Stimulated activated CD8-positive, alpha-beta memory T cell treated with anti-CD3 and anti-CD28 coated beads, Interleukin-4, amount 100 ng/mL, for 1 hour (primary cell): Measurements from ENCODE around the gene MGAT4A.
"Not testable (repeated sequence)": the region's sequence is repeated elsewhere in the genome, so short reads cannot be mapped to it uniquely, and the experiment has no call there.

ENCODE experiments used
- DNase-seq, 2 donors: peaks; one replicate each; pipeline ENCODE4 v3.0.0-alpha.2; 2020; ENCODE audit warnings: low read depth in 2 of 2, low spot score in 1 of 2

Gene MGAT4A

DNA sequence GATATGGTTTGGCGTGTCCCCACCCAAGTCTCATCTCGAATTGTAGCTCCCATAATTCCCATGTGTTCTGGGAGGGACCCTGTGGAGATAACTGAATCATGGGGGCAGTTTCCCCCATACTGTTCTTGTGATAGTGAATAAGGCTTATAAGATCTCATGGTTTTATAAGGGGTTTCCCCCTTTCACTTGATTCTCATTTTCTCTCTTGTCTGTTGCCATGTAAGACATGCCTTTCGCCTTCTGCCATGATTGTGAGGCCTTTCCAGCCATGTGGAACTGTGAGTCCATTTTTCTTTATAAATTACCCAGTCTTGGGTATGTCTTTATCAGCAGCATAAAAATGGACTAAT is 71.5 kb downstream of the MGAT4A start:
- DNase-seq, result not testable (repeated sequence)

DNA sequence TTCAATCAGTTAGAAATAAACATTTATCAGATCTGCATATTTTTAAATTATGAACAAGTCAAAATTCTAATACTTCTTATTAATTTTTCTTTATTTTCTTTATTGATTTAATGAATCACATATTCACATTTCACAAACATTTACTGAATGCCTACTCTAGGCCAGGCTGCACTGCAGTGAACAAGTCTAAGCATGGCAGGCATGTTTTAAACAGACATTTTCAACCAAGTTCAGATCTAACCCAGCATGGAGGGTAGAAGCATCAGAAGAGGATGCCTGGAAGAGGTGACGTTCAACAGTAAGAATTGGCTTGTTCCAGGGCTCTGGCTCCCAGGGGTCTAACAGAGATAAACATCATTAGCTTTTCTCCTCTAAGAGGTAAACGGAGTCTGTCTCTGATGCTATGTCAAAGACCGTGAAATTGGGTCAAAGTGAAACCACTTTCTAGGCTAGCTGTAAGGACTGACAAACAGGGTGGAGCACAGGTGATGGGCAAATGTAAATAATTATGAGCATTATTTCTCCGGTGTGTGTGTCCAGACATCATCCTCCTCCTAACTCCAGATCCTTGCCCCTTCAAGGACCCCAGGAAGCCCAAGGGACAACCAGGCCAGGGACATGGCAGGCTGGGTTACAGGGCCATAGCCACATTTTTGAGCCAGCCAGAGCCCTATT is 72.0 kb downstream of the MGAT4A start:
- DNase-seq, result no peak

GRCh38 chr2:98656800-98657199 is 74.1 kb downstream of the MGAT4A start:
- DNase-seq, result no peak

DNA sequence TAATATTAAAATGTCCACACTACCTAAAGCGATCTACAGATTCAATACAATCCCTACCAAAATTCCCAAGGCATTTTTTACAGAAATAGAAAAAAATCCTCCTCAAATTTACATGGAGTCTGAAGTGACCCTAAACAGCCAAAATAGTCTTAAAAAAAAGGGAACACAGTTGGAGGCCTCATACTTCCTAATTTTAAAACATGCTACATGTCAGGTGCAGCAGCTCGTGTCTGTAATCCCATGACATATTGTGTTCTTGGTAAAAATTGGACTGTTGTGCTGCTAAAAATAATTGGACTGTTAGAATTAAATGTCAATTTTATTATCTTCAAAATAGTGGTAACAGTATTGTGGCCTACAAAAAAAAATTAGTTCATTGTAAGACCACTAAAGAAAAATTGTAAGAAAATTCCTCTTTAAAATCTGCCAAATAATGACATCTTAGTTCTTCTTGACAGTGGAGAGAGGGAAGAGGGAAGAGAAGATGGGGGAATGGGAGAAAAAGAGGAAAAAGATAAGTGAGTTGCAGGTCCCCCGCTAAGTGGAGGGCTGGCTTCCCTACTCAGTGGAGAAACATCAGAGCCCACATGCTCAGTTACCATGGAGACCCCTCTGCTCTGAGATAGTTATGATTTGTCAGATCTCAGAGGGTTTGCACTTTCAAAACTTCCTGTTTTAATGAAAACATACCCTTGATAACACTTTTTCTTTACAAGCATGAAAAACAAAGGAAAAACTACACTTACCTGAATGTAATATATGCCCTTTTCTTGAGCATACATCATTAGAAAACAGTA is 76.0 kb downstream of the MGAT4A start:
- no peak for DNase-seq

DNA sequence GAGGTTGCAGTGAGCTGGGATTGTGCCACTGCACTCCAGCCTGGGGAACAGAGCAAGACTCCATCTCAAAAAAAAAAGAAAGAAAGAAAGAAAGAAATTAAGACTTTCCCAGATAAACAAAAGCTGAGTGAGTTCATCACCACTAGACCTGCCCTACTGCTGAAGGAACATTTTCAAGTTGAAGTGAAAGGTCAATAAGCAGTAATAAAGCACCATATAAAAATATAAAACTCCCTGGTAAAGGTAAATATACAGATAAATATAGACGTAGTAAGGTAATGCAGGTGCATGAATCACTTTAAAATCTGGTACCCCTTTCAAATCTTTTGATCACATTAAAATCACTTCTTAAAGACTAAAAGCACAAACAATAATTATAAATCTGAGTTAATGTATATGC is 79.9 kb downstream of the MGAT4A start:
- no peak for DNase-seq

DNA sequence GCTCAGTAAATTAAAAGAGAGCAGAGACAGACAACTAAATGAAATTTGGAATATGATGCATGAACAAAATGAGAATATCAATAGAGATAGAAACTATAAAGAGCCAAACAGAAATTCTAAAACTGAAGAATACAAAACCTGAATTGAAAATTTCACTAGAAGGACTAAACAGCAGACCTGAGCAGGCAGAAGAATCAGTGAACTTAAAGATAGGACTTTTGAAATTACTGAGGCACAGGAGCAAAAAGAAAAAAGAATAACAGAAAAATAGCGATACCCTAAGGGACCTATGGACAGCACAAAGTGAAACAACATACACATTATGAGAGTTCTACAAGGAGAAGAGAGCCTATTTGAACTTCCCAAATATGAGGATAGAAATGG is 80.9 kb downstream of the MGAT4A start:
- no peak for DNase-seq

DNA sequence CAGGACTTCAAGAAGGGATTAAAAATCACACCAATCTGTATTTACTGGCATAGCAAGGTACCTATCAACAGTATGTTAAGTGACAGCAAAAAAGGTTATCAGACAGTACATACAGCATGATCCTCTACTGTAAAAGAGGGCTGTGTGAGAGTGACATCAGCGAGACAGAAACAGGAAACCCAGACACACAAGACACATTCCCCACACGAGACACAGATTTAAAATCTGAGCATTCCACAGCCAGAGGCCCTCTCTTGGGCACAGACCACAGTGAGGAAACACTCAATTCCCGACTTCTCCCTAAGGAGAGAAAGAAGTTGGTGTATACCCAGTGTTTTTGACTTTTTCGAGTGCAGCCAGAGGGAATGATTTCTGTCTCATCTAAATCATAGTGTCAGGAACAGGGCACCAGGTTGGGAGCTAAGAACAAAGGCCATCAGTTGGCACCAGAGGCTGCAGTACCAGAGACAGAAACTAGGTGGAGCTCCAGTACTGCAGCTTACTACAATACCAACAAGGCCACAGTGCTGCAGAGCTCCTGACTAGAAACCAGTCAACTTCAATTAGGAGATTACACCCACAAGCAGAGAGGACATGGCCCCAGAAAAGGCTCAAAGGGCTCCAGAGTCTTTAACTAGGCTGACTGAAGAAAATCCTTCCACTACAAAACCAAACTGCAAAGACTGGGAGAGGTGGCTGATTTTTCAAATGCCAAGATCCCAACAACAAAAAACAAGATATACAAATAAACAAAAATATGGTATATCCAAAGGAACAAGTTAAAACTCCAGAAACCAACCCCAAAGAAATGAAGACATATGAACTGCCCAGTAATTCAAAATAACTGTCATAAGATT is 81.6 kb downstream of the MGAT4A start:
- peak; percentile 53 to 65 for DNase-seq

GRCh38 chr2:98648451-98648850 is 82.5 kb downstream of the MGAT4A start:
- DNase-seq, result no peak

GRCh38 chr2:98647636-98648035 is 83.3 kb downstream of the MGAT4A start:
- DNase-seq, result no peak

- DNase-seq, result no peak
Measured at GRCh38 chr2:98643496-98644100, 87.3 kb downstream of the MGAT4A start.

DNA sequence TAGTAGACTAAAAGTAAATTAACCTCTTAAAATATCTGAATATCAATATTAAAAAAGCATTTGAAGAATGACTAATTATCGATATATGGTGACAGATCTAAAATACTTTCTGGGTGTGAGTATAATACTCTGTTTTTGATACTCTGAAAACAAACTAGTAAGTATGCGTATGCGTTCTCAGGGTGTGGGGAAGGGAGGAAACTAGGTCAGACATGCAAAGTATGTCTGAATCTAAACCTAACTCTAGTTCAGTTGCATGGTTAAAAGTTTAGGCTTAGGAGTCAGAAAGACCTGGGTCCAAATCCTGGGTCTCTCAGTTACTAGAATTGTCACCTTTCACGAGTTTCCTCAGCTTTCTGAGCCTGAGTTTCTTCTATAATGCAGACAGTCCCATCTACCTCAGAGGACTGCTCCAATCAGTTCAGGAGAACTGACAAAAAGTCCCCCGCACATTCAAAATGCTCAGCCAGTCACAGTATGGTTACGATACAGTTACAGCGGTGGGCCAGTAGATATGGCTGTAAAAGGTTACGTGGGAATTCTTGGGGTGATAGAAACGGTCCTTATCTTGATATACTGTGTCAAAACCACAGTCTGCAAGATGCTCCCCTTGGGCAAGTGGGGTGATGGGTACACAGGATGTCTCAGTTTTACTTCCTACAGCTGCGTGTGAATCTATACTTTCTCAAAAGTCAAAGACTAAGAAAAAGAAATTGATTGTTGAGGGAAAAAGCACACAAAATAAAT is 93.4 kb downstream of the MGAT4A start:
- DNase-seq, result no peak

DNA sequence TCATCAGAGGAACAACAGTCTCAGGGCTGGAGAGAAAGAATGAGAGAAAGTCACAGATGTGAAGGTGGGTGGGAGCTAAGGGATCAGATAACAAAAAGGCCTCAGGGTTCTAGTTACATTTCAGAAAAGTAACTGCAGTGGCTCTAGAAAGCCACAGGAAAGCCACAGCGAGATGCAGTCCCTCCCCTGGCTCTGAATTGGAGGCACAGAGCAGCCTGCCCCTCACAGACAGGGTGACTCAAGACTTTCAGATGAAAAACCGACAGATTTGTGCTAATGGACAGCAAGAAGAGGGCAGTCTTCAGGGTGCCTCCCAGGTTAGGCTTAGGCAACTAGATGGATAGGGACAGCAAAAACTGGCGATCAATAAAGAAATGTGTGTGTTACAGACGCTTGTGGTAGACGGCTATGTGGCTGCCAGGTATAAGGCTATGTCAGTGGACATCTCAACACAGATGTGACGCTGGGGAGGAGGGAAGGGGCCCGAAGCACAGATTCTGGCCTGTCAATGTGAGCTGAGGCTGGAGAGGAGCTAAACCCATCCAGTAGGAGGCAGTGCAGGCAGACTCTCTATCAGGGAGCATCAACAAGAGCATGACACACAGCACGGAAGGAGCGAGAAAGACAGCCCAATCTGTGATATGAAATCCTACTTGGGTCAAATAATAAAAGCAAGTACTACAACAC is 96.4 kb downstream of the MGAT4A start:
- peak in 1 of 2 donors; percentile 27 for DNase-seq

GRCh38 chr2:98632351-98632750 is 98.6 kb downstream of the MGAT4A start:
- DNase-seq, result no peak

- DNase-seq, result no peak
Measured at GRCh38 chr2:98623657-98624056, 107.3 kb downstream of the MGAT4A start.

GRCh38 chr2:98617149-98617548 is 113.8 kb downstream of the MGAT4A start:
- no peak for DNase-seq

DNA sequence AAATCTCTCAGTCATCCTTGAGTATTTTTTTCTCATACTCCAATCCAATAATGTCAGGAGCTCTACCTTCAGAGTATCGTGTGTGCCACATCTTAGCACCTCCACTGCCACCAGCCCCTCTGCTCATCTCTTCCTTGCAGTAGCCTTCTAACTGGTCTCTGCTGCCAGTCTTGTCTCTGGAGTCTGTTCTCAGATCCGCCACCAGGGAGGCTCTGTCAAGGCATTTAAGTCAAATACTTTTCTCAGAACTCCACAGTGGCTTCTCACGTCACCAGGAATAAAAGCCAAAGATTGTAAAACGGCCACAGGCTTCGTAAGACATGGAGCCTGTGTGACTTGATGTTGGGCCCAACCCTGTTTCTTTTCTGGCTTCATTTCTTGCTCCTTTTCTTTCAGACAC is 115.5 kb downstream of the MGAT4A start:
- DNase-seq, result no peak

- DNase-seq, result no peak
Measured at GRCh38 chr2:98614024-98614739, 116.8 kb downstream of the MGAT4A start.

- no peak for DNase-seq
Measured at GRCh38 chr2:98608962-98609604, 121.8 kb downstream of the MGAT4A start.
